Activated naive CD4-positive, alpha-beta T cell treated with anti-CD3 and anti-CD28 coated beads, Interleukin-2, amount 50 U/mL, for 16 hours (primary cell): ENCODE results near the gene PPWD1.

ENCODE experiments used
- DNase-seq: peaks from one replicate; pipeline ENCODE4 v3.0.0-alpha.2; 2020

PPWD1 gene

DNA sequence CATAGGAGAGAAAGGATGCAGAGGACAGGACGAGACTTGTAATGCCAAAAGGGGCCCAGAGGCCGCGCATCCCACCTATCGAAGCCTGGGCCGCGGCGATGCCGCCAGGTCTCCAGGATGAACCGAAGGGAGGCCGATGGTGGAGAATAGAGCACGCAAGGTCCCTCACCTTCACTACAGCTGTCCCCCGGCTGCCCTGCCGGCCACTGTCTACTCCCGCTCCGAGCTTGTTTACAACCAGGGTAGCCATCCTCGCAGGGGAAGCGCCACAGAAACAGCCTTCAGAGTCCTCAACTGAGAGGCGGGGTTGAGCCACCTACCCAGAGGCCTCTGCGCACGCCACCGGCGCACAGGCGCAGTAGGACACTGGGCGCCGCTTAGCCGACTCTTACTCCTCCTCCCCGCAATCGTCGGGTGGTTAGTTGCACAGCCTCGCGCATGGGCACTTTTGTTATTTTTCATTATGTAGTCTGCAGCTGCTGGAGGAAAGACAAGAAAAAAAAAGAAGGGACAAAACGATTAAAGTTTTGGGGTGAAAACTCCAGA lies 61.0 kb downstream of the PPWD1 start, which contains the start of gene TRIM23:
Gene TRIM23, minus strand, starts transcription at position 309 of the 546 bp plus-strand sequence. Its CDS starts 59 bp downstream, at position 250.
- peak; percentile 92 for DNase-seq

DNA sequence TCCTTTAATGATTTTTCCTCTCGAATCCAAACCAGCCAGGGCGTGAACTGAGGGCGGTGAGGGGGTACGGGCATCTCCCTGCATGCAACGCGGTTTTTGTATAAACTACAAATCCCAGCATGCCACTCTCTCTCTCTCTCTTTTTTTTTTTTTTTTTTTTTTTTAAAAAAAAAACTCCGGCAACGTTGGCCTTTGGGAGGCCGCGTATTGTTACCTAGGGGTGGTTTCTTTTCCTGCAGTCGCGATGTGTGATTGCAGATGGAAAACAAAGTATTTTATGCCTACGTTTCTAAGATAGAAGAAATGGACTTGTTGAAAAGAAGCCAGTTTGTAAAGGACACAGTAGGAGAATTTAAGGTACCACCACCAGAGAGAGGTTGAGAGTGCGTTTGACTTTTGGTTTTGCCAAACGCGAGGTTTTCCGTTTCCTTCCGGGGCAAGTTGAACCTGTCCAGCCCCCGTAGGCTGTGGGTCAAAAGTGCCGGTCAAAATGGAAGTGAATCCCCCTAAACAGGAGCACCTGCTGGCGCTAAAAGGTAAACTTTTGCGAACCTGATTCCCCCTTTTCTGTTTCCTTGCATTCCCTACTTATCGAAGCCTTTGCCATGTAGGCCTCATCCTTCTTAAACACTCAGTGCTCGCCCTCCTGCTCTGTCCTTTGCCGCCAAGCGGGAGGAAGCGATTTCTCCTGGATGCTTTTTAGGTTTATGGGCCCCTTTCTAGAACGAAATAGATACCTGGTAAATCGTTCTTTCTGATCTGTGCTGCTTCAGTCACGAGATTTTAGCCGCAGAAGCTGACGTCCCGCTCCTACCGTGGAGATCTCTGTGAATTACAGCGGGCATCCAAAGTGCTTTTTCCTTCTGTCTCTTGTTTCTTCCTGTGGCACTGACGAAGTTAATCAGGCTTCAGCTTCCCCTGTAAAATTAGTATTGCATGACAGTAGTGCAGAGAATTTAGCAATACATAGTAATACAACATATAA lies 61.8 kb downstream of the PPWD1 start, which contains the start of the genes SHLD3 and TRAPPC13:
Gene SHLD3, plus strand, starts transcription at position 457 of the 985 bp plus-strand sequence. CDS start 4,561 bp downstream, outside the sequence.
Gene TRAPPC13, plus strand, starts transcription at position 457 of the 985 bp plus-strand sequence. Its CDS starts 34 bp downstream, at position 491.
- DNase-seq = peak; percentile 77

DNA sequence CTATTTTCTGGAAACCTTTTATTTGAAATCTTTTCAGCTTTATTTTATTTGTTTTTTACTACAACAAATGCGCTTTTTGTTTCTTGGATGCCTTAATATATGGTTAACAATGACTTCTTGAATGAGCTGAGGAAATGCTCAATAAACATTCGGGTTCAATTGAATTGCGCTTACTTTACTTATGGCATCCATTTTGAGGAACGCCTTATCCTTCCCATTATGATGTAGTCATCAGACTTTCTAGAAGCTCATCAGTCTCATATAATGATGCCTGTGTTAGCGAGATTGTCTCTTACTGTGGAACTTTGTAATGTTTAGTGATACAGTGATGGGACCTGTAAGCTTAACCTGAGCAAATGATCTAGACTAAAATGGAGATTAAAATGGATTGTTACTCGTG lies 62.6 kb downstream of the PPWD1 start:
- no peak for DNase-seq

DNA sequence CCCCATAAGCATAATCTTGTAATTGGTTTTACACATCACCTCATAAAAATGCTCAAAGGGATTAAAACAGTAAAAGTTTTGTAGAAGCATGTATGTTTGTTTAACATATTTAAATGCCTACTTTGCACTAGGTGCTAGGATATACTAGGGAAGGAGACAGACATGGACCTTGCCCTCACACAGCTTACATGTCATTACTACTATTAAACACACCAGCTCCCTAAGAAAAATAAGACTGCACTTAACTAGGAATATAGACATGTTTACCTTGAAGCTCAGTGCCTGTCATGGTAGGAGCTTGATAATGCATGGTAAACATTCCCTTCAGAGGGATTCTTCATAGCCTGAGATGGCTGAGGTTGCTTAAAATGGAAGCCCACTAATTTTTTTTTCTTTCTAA lies 67.9 kb downstream of the PPWD1 start:
- DNase-seq = no peak
